Stomach (tissue), 9 donors: ENCODE measurements around the gene TMEM38A. TPM values are rescaled to one million over a fixed set of nuclear protein-coding genes. Genes with fewer than 3 reads are reported as not detected.

ENCODE experiments used
- DNase-seq, 2 donors: peaks; one replicate each; pipeline versions ENCODE4 v3.0.0 to v3.0.0-alpha.2; 2013 to 2019
- H3K27ac ChIP-seq, 5 donors: fragments of 200-600 bp in 4 of 5; sonication (generic) in 4 of 5; one replicate each; pipeline ENCODE4 v1.5.1; 2013 to 2019; ENCODE audit warnings: mild to moderate bottlenecking in 1 of 5, moderate library complexity in 1 of 5
- H3K27me3 ChIP-seq, 3 donors: fragments of 200-600 bp; sonication (generic); one replicate each; pipeline ENCODE4 v1.5.1; 2017 to 2019; ENCODE audit warnings: mixed run types in 1 of 3
- H3K36me3 ChIP-seq, 4 donors: fragments of 200-600 bp; sonication (generic); 1 replicate in 3 of 4; 2 replicates in 1 of 4; pipeline ENCODE4 v1.5.1; 2016 to 2019
- H3K4me1 ChIP-seq, 4 donors: fragments of 200-600 bp; sonication (generic); one replicate each; pipeline ENCODE4 v1.5.1; 2016 to 2019
- H3K4me3 ChIP-seq, 4 donors: fragments of 200-600 bp; sonication (generic) in 3 of 4; one replicate each; pipeline ENCODE4 v1.5.1; 2016 to 2019; ENCODE audit warnings: mild to moderate bottlenecking in 1 of 4
- H3K9me3 ChIP-seq, 4 donors: fragments of 200-600 bp; sonication (generic); one replicate each; pipeline ENCODE4 v1.5.1; 2016 to 2019
- CTCF ChIP-seq, 7 experiments: fragments of 450-650 bp in 4 of 7; fragments of 200-600 bp in 3 of 7; sonication (generic) in 3 of 7; IDR thresholded peaks; one replicate each; pipeline ENCODE4 v1.5.1; 2016 to 2019; ENCODE audit warnings: antibody characterized with exemption in 7 of 7, control low read depth in 2 of 7, mild to moderate bottlenecking in 1 of 7
- EP300 ChIP-seq: sonication (generic); formaldehyde crosslinking; IDR thresholded peaks from one replicate; pipeline ENCODE4 v1.6.1; 2017; ENCODE audit warnings: antibody characterized with exemption
- POLR2A ChIP-seq, 4 donors: fragments of 450-650 bp; IDR thresholded peaks; one replicate each; pipeline ENCODE4 v1.6.1; 2016; ENCODE audit warnings: antibody characterized with exemption in 4 of 4, control low read depth in 2 of 4, mild to moderate bottlenecking in 1 of 4, moderate library complexity in 1 of 4
- POLR2AphosphoS5 ChIP-seq, 3 donors: sonication (generic); formaldehyde crosslinking; IDR thresholded peaks; one replicate each; pipeline ENCODE4 v1.6.1; 2016; ENCODE audit warnings: antibody characterized with exemption in 3 of 3
- WGBS, 5 donors: extraction: QIAGEN DNeasy Blood & Tissue Kit in 3 of 5; methylation state at CpG; one replicate each; pipeline versions ENCODE4 v1.1.5 to v1.1.7; 2013 to 2018; 5-methylcytosine and 5-hydroxymethylcytosine counted together
- intact Hi-C: fragments of 100-400 bp; cut with DNase I; formaldehyde crosslinking; loops from one replicate; pipeline ENCODE4 v1.15.1; 2023; ENCODE audit warnings: low total_unique reads
- polyA plus RNA-seq, 3 donors: library from polyadenylated mRNA; stranded (reverse); fragments of 200-250 nt; gene quantifications; one replicate each; pipeline ENCODE4 v1.2.3, GENCODE V29; 2013
- total RNA-seq, 5 donors: library from RNA; depleted of rRNA; stranded (reverse); fragments of >200 nt; gene quantifications; one replicate each; pipeline versions ENCODE4 v1.1.0 to v1.2.3, GENCODE V29; 2014 to 2016
- donor health status: healthy with polysubstance abuse.
- donor health status: Bipolar disorder and iron deficiency.
- donor health status: healthy.

The TMEM38A gene
- total and polyA plus RNA-seq, 8 donors: 0.58 to 69.4 (median 8.8) TPM

- Histone ChIP-seq H3K27me3 (no peaks in the 10 kb centered on the region), H3K4me1 (peaks cover 23 to 81% (median 53%) of the 10 kb centered on the region in 4 donors), H3K9me3 (no peaks in the 10 kb centered on the region), H3K27ac (no peak overlapping the region), H3K36me3 (peaks cover 0 to 19% (median 14%) of the 10 kb centered on the region in 4 donors), H3K4me3 (no peak overlapping the region)
- intact Hi-C loops: no loop called here
- 59 to 73% (median 60%) methylated on average over 3 of the region's 3 CpGs for WGBS, 5 donors
- TF ChIP-seq POLR2A (IDR thresholded peaks at IDR 0.05) (no peak), POLR2AphosphoS5 (IDR thresholded peaks at IDR 0.05) (no peak), EP300 (no peak), CTCF (IDR thresholded peaks at IDR 0.05) (no peak)
- no peak for DNase-seq
These were observed 40.4 kb upstream of the TMEM38A start for GRCh38 chr19:16620584-16620983.

GRCh38 chr19:16621165-16621800 lies 39.7 kb upstream of the TMEM38A start:
- Histone ChIP-seq H3K4me3 (no peak overlapping the region), H3K4me1 (peaks cover 30 to 81% (median 56%) of the 10 kb centered on the region in 4 donors), H3K27ac (no peak overlapping the region), H3K9me3 (no peaks in the 10 kb centered on the region), H3K36me3 (peaks cover 0 to 19% (median 14%) of the 10 kb centered on the region in 4 donors), H3K27me3 (no peaks in the 10 kb centered on the region)
- no peak for DNase-seq
- TF ChIP-seq EP300: no peak
- no peak for TF ChIP-seq POLR2AphosphoS5 (IDR thresholded peaks at IDR 0.05)
- TF ChIP-seq POLR2A (IDR thresholded peaks at IDR 0.05): no peak
- TF ChIP-seq CTCF (IDR thresholded peaks at IDR 0.05): no peak
- WGBS, 5 donors: 76 to 81% (median 77%) methylated on average over 7 of the region's 7 CpGs
- intact Hi-C loops: no loop called here

GRCh38 chr19:16623066-16623465 lies 37.9 kb upstream of the TMEM38A start:
- Histone ChIP-seq H3K9me3 (no peaks in the 10 kb centered on the region), H3K4me1 (peaks cover 44 to 78% (median 59%) of the 10 kb centered on the region in 4 donors), H3K4me3 (no peak overlapping the region), H3K36me3 (peaks cover 0 to 19% (median 14%) of the 10 kb centered on the region in 4 donors), H3K27ac (no peak overlapping the region), H3K27me3 (no peaks in the 10 kb centered on the region)
- 87 to 97% (median 90%) methylated on average over 2 of the region's 2 CpGs for WGBS, 5 donors
- DNase-seq: no peak
- intact Hi-C loops: no loop called here
- TF ChIP-seq POLR2A (IDR thresholded peaks at IDR 0.05): no peak
- no peak for TF ChIP-seq POLR2AphosphoS5 (IDR thresholded peaks at IDR 0.05)
- no peak for TF ChIP-seq CTCF (IDR thresholded peaks at IDR 0.05)
- no peak for TF ChIP-seq EP300

- intact Hi-C loops: no loop called here
- TF ChIP-seq POLR2AphosphoS5 (IDR thresholded peaks at IDR 0.05): no peak
- no peak for TF ChIP-seq POLR2A (IDR thresholded peaks at IDR 0.05)
- TF ChIP-seq CTCF (IDR thresholded peaks at IDR 0.05): no peak
- TF ChIP-seq EP300: no peak
- Histone ChIP-seq H3K4me1 (peaks cover 44 to 76% (median 57%) of the 10 kb centered on the region in 4 donors), H3K36me3 (peaks cover 0 to 19% (median 14%) of the 10 kb centered on the region in 4 donors), H3K9me3 (no peaks in the 10 kb centered on the region), H3K4me3 (no peak overlapping the region), H3K27ac (no peak overlapping the region), H3K27me3 (no peaks in the 10 kb centered on the region)
- WGBS, 5 donors: 75 to 83% (median 80%) methylated on average over 6 of the region's 6 CpGs
- DNase-seq: no peak
These were observed 37.4 kb upstream of the TMEM38A start for GRCh38 chr19:16623576-16623975.
